Adrenal gland (tissue), 5 donors: ENCODE data around the gene OPN4.

Experiments used
- POLR2A ChIP-seq, 2 donors: fragments of 450-650 bp; IDR thresholded peaks; one replicate each; pipeline ENCODE4 v1.6.1; 2017; ENCODE audit warnings: antibody characterized with exemption in 2 of 2, mild to moderate bottlenecking in 2 of 2, moderate library complexity in 1 of 2
- TF ChIP-seq, protein P1 (sequence below), 6 experiments: fragments of 450-650 bp in 4 of 6; fragments of 200-600 bp in 2 of 6; sonication (generic) in 1 of 6; IDR thresholded peaks; 1 replicate in 5 of 6; 2 replicates in 1 of 6; pipeline versions ENCODE4 v1.5.1 to v1.8.0; 2016 to 2021; ENCODE audit warnings: antibody characterized with exemption in 6 of 6, mild to moderate bottlenecking in 2 of 6, moderate library complexity in 1 of 6
- donor health status: DM: no; HTN: no; CAD: no.

DNA sequence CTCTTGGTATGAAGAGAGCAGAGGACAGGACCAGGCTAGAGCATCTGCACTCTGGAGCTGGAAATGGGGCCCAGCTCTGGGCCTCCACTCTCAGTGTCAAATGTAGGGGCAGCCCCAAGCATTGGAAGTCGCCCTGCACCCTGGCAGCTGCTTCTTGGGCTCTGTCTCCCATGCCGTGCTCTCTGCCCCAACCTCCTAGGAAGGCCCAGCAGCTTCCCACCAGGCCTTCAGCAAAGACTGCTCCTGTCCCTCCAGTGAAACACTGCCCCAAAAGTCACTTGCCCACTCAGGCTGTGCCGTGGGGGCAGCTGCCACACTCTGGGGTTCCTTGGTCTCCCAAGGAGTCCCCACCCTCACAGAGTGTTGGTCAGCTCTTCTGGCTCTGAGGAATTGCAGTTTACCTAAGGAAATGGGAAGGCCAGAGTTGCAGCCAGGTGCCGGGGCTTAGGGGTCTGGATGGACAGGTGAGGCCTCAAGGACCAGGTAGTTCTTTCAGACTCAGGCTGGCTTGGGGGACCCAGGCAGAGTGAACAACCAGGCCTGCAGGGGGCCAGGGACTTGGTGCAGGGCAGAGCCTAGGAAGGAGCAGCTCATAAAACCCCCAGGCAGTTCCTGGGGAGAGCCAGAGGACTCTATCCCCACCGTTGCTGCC, 9.4 kb upstream of the OPN4 start:
- TF ChIP-seq, protein P1, sequence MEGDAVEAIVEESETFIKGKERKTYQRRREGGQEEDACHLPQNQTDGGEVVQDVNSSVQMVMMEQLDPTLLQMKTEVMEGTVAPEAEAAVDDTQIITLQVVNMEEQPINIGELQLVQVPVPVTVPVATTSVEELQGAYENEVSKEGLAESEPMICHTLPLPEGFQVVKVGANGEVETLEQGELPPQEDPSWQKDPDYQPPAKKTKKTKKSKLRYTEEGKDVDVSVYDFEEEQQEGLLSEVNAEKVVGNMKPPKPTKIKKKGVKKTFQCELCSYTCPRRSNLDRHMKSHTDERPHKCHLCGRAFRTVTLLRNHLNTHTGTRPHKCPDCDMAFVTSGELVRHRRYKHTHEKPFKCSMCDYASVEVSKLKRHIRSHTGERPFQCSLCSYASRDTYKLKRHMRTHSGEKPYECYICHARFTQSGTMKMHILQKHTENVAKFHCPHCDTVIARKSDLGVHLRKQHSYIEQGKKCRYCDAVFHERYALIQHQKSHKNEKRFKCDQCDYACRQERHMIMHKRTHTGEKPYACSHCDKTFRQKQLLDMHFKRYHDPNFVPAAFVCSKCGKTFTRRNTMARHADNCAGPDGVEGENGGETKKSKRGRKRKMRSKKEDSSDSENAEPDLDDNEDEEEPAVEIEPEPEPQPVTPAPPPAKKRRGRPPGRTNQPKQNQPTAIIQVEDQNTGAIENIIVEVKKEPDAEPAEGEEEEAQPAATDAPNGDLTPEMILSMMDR (IDR thresholded peaks at IDR 0.05): no peak
- no peak for TF ChIP-seq POLR2A (IDR thresholded peaks at IDR 0.05)
